ENCODE results near the gene IFT27. TPM values are rescaled to one million over a fixed set of nuclear protein-coding genes. Genes with fewer than 3 reads are reported as not detected.

The IFT27 gene
- total RNA-seq, 1 experiment from 2014 or later, result 23.2 TPM

- H3K9ac ChIP-seq (ENCODE audit: low read length), result no peak overlapping the region
- peaks cover 70% of the 10 kb centered on the region for H3K27me3 ChIP-seq (ENCODE audit: insufficient read depth, low read length)
- no peak for ATAC-seq
- H2AFZ ChIP-seq (ENCODE audit: low read depth, low read length, poor library complexity, severe bottlenecking), result no peak overlapping the region
- no peaks in the 10 kb centered on the region for H3K9me3 ChIP-seq (ENCODE audit: control insufficient read depth in 1 of 2, insufficient read depth in 1 of 2, low read depth in 1 of 2, low read length in 2 of 2)
- H3K4me3 ChIP-seq (replicated peaks in 1 of 2; ENCODE audit: low read depth in 1 of 2, low read length in 2 of 2), result no peak overlapping the region
- H3K4me2 ChIP-seq (ENCODE audit: low read length), result no peak overlapping the region
- TF ChIP-seq CTCF (IDR thresholded peaks at IDR 0.05 in 2 of 3, conservative IDR thresholded peaks at IDR 0.05 in 1 of 3; ENCODE audit: borderline replicate concordance in 1 of 3, insufficient read depth in 1 of 3, low read depth in 2 of 3, low read length in 2 of 3) (no peak), CEBPB (IDR thresholded peaks at IDR 0.05; ENCODE audit: low read depth) (no peak), ZBTB33 (IDR thresholded peaks at IDR 0.05; ENCODE audit: extremely low read depth, insufficient replicate concordance, low read length) (no peak), RAD21 (IDR thresholded peaks at IDR 0.05; ENCODE audit: low read depth) (no peak), ZNF274 (IDR thresholded peaks at IDR 0.05; ENCODE audit: low read depth, low read length) (no peak), ATF3 (IDR thresholded peaks at IDR 0.05) (no peak), EZH2phosphoT487 (IDR thresholded peaks at IDR 0.05; ENCODE audit: borderline replicate concordance) (no peak), ZFX (IDR thresholded peaks at IDR 0.05) (no peak), ELF1 (IDR thresholded peaks at IDR 0.05; ENCODE audit: borderline replicate concordance, low read depth) (no peak), JUND (IDR thresholded peaks at IDR 0.05) (no peak), EZH2 (IDR thresholded peaks at IDR 0.05) (no peak), FOSL1 (IDR thresholded peaks at IDR 0.05; ENCODE audit: low read depth) (no peak)
- H3K9me2 ChIP-seq (ENCODE audit: insufficient read depth), result no peaks in the 10 kb centered on the region
- no peaks in the 10 kb centered on the region for H4K20me1 ChIP-seq (ENCODE audit: insufficient read depth)
- BruUV-seq (replicated peaks), result no TSS peak
- no peaks in the 10 kb centered on the region for H3K4me1 ChIP-seq (ENCODE audit: control insufficient read depth in 1 of 2, insufficient read depth in 2 of 2, low read length in 2 of 2)
- no peaks in the 10 kb centered on the region for H3K79me2 ChIP-seq (ENCODE audit: insufficient read depth, low read length)
- no peak overlapping the region for H3K27ac ChIP-seq (ENCODE audit: low read depth, low read length)
- H3K36me3 ChIP-seq (ENCODE audit: control insufficient read depth in 1 of 2, insufficient read depth in 2 of 2, low read length in 2 of 2), result no peaks in the 10 kb centered on the region
- DNase-seq (ENCODE audit: low read depth, low spot score), result no peak
- intact Hi-C loops (cut with micrococcal nuclease), result no loop called here
- CTCF ChIA-PET, result no interaction called here
- POLR2A ChIA-PET, result no interaction called here
- RAD21 ChIA-PET (ENCODE audit: low non-redundant PET in 1 of 2, low total read pairs in 2 of 2, uncharacterized antibody in 2 of 2, unreplicated experiment in 2 of 2), result no interaction called here
Measured at GRCh38 chr22:36724836-36725235, 51.1 kb downstream of the IFT27 start.

All from HCT116 (cell line).